GM21367 (cell line): ENCODE results near the gene AGAP2.
A peak's percentile ranks its signal among the peaks of the same experiment; 100 is the strongest.
"Not testable (repeated sequence)": the region's sequence is repeated elsewhere in the genome, so short reads cannot be mapped to it uniquely, and the experiment has no call there.

ENCODE experiments used
- ATAC-seq: cut with Tn5 transposase; IDR thresholded peaks from one replicate; pipeline ENCODE4 v1.9.1; 2021; ENCODE audit not compliant: unreplicated experiment

Gene AGAP2

DNA sequence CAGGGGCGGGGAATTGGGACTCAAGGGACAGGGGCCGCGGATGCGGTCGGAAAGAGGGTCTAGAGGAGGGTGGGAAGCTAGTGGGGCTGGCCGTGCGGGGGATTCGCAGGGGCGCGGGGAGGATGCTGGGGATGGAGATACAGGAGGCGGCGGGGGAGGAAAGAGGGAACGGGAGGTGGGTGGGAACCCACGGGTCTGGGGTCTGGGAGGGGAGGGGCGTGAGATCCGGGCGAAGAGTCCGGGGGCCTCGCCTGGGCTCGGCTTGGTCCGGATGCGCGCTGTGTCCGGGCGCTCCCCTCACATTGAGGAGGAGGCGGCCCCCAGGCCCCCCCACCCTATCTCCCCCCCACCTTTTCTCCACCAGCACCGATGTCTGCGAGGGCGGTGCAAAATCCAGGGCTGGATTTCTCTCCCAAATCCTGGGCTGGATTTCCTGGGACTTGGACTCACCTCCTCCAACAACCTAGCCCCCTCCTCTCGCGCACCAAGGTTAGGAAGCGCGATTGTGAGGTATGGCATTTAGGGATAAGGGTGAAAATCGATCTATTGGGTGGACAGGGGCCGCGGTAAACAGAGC is at the start of gene AGAP2:
TSS of gene AGAP2 (minus strand) at position 82 of the 577 bp plus-strand sequence. CDS start 496 bp downstream, outside the sequence.
- no peak for ATAC-seq

DNA sequence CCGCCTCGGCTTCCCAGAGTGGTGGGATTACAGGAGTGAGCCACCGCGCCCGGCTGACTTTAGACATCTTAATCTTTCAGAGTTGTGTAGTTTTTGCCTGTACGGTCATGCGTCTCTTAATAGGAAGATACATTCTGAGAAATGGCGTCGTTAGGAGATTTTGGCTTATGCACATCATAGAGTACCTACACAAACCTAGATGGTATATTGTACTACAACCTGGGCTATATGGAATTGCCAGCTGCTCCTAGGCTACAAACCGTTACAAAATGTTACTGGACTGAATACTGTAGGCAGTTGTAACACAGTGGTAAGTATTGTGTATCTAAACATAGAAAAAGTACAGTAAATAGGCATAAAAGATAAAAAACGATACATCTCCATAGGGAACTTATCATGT is 45.3 kb upstream of the AGAP2 start:
- ATAC-seq: no peak

DNA sequence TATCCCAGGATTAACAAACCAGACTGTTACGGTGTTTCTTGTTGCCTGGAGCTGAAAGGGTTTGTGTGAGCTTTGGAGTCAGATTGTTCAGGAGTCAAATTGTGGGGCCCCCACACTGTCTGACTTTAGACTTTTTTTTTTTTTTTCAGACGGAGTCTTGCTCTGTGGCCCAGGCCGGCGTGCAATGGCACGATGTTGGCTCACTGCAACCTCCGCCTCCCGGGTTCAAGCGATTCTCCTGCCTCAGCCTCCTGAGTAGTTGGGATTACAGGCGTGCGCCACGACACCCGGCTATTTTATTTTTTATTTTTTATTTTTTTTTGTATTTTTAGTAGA is 44.9 kb upstream of the AGAP2 start:
- no peak for ATAC-seq

DNA sequence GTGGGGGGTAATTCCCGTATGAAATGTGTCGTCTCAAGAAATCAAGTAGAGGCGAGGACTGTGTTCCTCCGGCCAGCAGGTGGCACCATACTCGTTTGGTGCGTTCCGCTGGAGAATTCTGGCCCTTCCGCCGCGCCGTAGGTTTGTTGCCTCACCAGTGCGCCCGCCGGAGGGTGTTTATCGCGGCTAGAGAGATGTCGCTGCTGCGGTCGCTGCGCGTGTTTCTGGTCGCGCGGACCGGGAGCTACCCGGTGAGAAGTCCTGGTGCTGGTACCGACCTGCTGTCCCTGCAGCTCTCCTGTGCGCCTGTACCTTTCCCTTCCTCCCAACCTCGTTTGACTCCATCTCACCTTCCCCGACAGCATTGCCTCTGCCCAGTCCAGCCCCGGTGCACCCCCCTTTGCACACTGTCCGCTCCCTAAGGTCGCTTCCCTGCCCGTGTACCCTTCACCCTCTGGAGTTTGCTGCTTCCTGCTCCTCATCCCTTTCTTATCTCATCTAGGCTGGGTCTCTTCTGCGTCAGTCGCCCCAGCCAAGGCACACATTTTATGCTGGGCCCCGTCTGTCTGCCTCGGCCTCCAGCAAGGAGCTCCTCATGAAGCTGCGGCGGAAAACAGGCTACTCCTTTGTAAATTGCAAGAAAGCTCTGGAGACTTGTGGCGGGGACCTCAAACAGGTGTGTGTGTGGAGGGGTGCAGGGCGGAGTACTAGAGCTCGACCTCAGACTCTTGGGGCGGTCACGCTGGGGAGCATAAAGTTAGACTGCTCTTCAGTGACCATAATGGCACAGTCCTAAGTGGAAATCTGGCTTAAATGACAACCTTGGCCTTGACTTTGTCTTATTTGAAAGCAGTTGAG is 44.3 kb upstream of the AGAP2 start, which contains the start of gene TSFM:
TSS of gene TSFM (plus strand) at position 180 of the 858 bp plus-strand sequence. CDS start at position 195, 15 bp downstream.
- peak; percentile 70 for ATAC-seq

DNA sequence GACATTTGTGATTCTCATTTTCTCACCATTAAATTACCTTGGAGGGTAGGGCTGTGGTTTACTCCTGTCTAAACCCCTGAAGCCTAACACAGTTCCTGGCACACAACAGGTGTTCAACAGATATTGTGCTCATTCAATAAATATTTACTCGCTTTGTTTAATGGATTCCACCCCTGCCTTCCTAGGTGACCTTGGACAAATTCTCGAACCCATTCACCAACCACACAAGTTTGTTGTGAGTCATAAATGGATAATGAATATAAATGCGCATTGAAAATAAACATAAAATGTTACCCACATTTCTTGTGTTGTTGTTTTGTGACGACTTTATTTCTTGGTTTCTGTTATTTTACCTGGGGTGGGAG is 43.7 kb upstream of the AGAP2 start:
- ATAC-seq: no peak

DNA sequence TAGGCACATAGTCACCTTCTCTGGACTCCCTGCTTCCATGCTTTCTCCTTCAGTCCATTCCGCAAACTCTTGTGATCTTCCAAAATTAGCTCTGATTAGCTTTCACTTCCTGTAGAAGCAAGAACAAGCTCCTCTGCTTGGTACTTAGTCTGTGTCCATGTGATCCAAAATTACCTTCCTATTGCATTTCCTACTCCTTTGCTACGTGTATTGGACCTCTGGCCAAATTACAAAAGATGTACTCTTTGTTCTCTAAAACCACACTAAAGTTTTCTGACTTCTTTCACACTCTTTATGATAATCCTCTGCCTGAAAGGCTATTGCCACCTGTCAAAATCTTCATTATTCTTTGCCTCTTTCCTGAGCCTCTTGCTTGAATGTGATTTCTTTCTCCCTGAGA is 43.3 kb upstream of the AGAP2 start:
- no peak for ATAC-seq

DNA sequence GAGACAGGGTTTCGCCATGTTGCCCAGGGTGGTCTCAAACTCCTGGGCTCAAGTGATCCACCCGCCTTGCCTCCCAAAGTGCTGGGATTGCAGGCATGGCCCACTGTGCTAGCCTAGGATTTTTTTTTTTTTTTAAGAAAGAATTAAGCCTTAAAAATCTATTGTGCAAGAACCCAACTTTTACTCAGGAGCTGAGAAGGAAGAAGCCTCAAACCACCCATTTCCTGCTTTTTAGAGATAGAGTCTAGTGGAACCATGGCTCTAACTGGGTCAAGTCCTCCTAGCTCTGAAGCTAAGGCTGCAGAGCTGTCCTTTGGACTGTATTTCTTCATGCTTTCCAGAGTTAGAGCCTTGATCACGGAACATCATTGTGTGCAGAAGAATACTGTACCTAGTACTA is 42.7 kb upstream of the AGAP2 start:
- ATAC-seq: no peak

GRCh38 chr12:57780284-57780897 is 41.8 kb upstream of the AGAP2 start:
- ATAC-seq: no peak

- ATAC-seq: no peak
These were observed 41.2 kb upstream of the AGAP2 start for GRCh38 chr12:57779736-57780135.

DNA sequence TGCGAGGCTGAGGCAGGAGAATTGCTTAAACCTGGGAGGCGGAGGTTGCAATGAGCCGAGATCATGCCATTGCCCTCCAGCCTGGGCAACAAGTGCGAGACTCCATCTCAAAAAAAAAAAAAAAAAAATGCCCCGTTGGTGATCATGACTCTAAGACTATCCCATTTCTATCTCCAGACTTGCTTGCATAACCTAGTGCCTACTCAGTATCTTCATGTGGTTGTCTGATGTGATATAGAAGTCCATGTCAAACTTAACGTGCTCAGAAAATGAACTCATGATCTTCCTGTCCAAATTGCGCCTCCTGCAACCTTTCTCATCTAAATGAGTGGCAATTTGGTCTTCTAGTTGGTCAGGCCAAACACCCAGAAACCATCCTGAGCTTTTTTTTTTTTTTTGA is 39.4 kb upstream of the AGAP2 start:
- ATAC-seq: no peak

- no peak for ATAC-seq
These were observed 38.8 kb upstream of the AGAP2 start for GRCh38 chr12:57777367-57777766.

DNA sequence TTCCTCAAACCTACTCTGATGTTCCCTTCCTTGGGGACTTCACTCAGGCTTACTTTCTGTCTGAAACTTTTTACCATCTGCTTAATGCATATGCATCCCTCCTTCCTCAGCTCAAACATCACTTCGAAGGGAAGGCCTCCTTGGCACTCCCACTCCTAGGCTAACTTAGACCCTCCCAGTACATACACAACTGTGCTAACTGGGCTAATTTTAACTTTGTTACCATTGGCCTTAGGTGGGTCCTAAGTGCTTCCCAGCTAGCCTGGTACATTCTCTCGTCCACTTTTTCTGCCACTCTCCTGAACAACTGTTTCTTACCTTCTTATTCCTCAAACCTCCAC is 37.7 kb upstream of the AGAP2 start:
- no peak for ATAC-seq

GRCh38 chr12:57775563-57776246 is 37.2 kb upstream of the AGAP2 start:
- ATAC-seq: no peak

DNA sequence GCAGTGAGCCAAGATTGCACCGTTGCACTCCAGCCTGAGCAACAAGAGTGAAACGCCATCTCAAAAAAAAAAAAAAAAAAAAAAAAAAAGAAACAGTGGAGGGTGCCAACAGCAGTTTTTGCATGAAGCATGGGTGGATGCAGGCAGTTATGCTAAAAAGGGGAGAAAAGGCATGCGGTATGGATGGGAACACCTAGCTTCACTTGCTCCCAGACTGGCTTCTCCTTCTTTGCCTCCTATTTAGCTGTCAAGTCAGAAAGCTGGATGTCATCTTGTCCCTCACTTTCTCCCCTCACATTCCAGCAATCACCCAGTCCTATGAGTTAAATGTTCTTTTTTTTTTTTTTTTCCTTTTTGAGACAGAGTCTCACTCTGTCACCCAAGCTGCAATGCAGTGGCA is 36.5 kb upstream of the AGAP2 start:
- ATAC-seq: no peak

DNA sequence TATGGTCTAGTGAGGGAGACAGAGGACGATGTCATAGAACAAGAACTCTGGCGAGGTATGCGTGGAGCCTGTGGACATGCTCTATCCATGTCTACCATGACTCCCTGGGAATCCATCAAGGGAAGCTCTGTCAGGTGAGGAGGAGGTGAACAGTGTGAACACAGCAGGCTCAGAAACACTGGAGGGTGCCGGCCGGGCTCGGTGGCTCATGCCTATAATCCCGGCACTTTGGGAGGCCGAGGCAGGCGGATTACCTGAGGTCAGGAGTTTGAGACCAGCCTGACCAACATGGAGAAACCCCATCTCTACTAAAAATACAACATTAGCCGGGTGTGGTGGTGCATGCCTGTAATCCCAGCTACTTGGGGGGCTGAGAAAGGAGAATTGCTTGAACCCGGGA is 36.1 kb upstream of the AGAP2 start:
- not testable (repeated sequence) for ATAC-seq

- ATAC-seq: peak; percentile 29
These were observed 34.1 kb upstream of the AGAP2 start, which contains the start of gene EEF1AKMT3 for GRCh38 chr12:57772429-57773322. Gene EEF1AKMT3, plus strand, starts transcription at chr12:57772614. Its CDS starts 111 bp downstream, at chr12:57772725.

GRCh38 chr12:57771873-57772428 is 33.4 kb upstream of the AGAP2 start, which contains the start of gene METTL1:
Gene METTL1, minus strand, starts transcription at chr12:57772105. Its CDS starts 22 bp downstream, at chr12:57772083.
- ATAC-seq: peak; percentile 72

- peak; percentile 54 for ATAC-seq
These were observed 32.8 kb upstream of the AGAP2 start for GRCh38 chr12:57771236-57771872.

DNA sequence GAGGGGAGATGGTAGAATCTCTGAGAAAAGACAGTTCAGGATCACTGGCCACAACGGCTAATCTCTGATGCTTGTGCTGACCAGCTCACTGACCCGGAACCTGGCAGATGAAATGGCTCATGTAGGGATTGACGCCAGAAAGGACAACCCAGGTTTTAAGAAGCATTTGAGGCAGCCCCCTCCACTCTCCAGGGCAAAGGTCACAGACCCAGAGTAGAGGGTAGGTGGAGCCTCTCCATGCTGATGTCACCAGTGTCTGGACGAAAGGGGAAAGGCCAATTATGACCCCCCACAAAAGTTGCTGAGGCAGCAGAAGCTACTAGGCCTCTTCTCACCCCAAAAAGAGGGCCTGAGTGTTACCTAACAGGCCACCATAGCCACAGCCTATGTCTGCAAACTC is 32.2 kb upstream of the AGAP2 start:
- ATAC-seq: no peak

GRCh38 chr12:57769594-57769993 is 31.1 kb upstream of the AGAP2 start:
- ATAC-seq: no peak
